ENCODE measurements around the gene PTPN2. TPM values are rescaled to one million over a fixed set of nuclear protein-coding genes. Genes with fewer than 3 reads are reported as not detected.
"Not testable (repeated sequence)": the region's sequence is repeated elsewhere in the genome, so short reads cannot be mapped to it uniquely, and the experiment has no call there.

The PTPN2 gene
- total RNA-seq, 2 experiments from 2014 or later, result 60.6 to 72.9 TPM

GRCh38 chr18:12890964-12891363 is 6.9 kb upstream of the PTPN2 start:
- no peaks in the 10 kb centered on the region for H3K36me3 Mint-ChIP-seq (ENCODE audit: low read depth)
- intact Hi-C loops (cut with DNase I, micrococcal nuclease), result loop anchor here in 1 of 2 experiments (5.0 kb wide), 1 partner anchor 41 kb away; no protein-coding TSS in a partner anchor
- DNase-seq (no peak), ATAC-seq (no peak)
- H3K4me3 Mint-ChIP-seq, result no peak overlapping the region
- peaks cover 12% of the 10 kb centered on the region for H3K27me3 Mint-ChIP-seq
- POLR2A ChIA-PET, result interaction anchor here (0.6 kb wide), 1 partner anchor 868 kb away, joined by 3 read pairs; no protein-coding TSS in a partner anchor
- no peaks in the 10 kb centered on the region for H3K9me3 Mint-ChIP-seq (ENCODE audit: low read depth)
- H3K4me1 Mint-ChIP-seq, result peaks cover 15% of the 10 kb centered on the region
- no peak overlapping the region for H3K27ac Mint-ChIP-seq
- CTCF ChIA-PET, result interaction anchor here (0.6 to 2.2 kb wide), 12 partner anchors 10 to 168 kb away, joined by 3 to 22 read pairs (median 5); no protein-coding TSS in a partner anchor

GRCh38 chr18:12886498-12887126 is 2.6 kb upstream of the PTPN2 start:
- no peak for ATAC-seq
- Mint-ChIP-seq H3K9me3 (ENCODE audit: low read depth) (no peaks in the 10 kb centered on the region), H3K4me3 (no peak overlapping the region), H3K36me3 (ENCODE audit: low read depth) (peaks cover 5% of the 10 kb centered on the region), H3K27ac (no peak overlapping the region), H3K27me3 (no peaks in the 10 kb centered on the region), H3K4me1 (peaks cover 29% of the 10 kb centered on the region)
- ChIA-PET CTCF (interaction anchor here (0.6 to 3.9 kb wide), 12 partner anchors 8 to 163 kb away, joined by 3 to 16 read pairs (median 4); no protein-coding TSS in a partner anchor), POLR2A (no interaction called here)
- intact Hi-C loops (cut with DNase I, micrococcal nuclease), result no loop called here
- peak; percentile 28 for DNase-seq

- H3K9me3 Mint-ChIP-seq (ENCODE audit: low read depth), result no peaks in the 10 kb centered on the region
- intact Hi-C loops (cut with DNase I, micrococcal nuclease), result no loop called here
- CTCF ChIA-PET, result interaction anchor here (0.5 to 3.9 kb wide), 10 partner anchors 8 to 428 kb away, joined by 3 to 16 read pairs (median 5); no protein-coding TSS in a partner anchor
- DNase-seq (no peak), ATAC-seq (no peak)
- peaks cover 40% of the 10 kb centered on the region for H3K4me1 Mint-ChIP-seq
- H3K4me3 Mint-ChIP-seq, result peak overlapping the region; percentile 78
- peaks cover 10% of the 10 kb centered on the region for H3K36me3 Mint-ChIP-seq (ENCODE audit: low read depth)
- peak overlapping the region; percentile 39 for H3K27ac Mint-ChIP-seq
- POLR2A ChIA-PET, result interaction anchor here (0.7 kb wide), 1 partner anchor 13 kb away, joined by 3 read pairs; no protein-coding TSS in a partner anchor
- H3K27me3 Mint-ChIP-seq, result no peaks in the 10 kb centered on the region
These were observed 1.5 kb upstream of the PTPN2 start for GRCh38 chr18:12885500-12885899.

GRCh38 chr18:12884406-12885323 is 628 bp upstream of the PTPN2 start:
- ChIA-PET POLR2A (interaction anchor here (0.7 to 1.6 kb wide), 8 partner anchors 14 to 507 kb away, joined by 3 to 10 read pairs (median 4); partner anchors contain the start of genes AFG3L2, CEP192 and SEH1L), CTCF (interaction anchor here (0.5 to 3.9 kb wide), 10 partner anchors 9 to 427 kb away, joined by 3 to 16 read pairs (median 4); no protein-coding TSS in a partner anchor)
- Mint-ChIP-seq H3K36me3 (ENCODE audit: low read depth) (peaks cover 10% of the 10 kb centered on the region), H3K27ac (peak overlapping the region; percentile 94), H3K4me1 (peaks cover 48% of the 10 kb centered on the region), H3K27me3 (no peaks in the 10 kb centered on the region), H3K4me3 (peak overlapping the region; percentile 78), H3K9me3 (ENCODE audit: low read depth) (no peaks in the 10 kb centered on the region)
- ATAC-seq (no peak), DNase-seq (no peak)
- intact Hi-C loops (cut with DNase I, micrococcal nuclease), result loop anchor here in 1 of 2 experiments (1.0 to 5.0 kb wide), 10 partner anchors 27 to 1032 kb away; partner anchors contain the start of genes AFG3L2, CEP192, CEP76 and CHMP1B

GRCh38 chr18:12883372-12883683 is 709 bp downstream of the PTPN2 start:
- Mint-ChIP-seq H3K4me3 (peak overlapping the region; percentile 78), H3K27ac (peak overlapping the region; percentile 83), H3K9me3 (ENCODE audit: low read depth) (no peaks in the 10 kb centered on the region), H3K36me3 (ENCODE audit: low read depth) (peaks cover 16% of the 10 kb centered on the region), H3K27me3 (no peaks in the 10 kb centered on the region), H3K4me1 (peaks cover 59% of the 10 kb centered on the region)
- DNase-seq (no peak), ATAC-seq (no peak)
- intact Hi-C loops (cut with DNase I, micrococcal nuclease), result loop anchor here (1.0 to 5.0 kb wide), 5 partner anchors 25 to 1031 kb away; partner anchors contain the start of gene CHMP1B (in 1 of the 2)
- ChIA-PET POLR2A (interaction anchor here (1.0 to 1.6 kb wide), 11 partner anchors 16 to 181 kb away, joined by 3 to 18 read pairs (median 5); partner anchors contain the start of genes CEP192, CEP76, PSMG2 and SEH1L), CTCF (interaction anchor here (0.5 to 3.9 kb wide), 8 partner anchors 10 to 180 kb away, joined by 3 to 16 read pairs (median 5); partner anchors contain the start of gene PSMG2)

GRCh38 chr18:12882453-12883371 is 1.3 kb downstream of the PTPN2 start:
- no peak for ATAC-seq
- ChIA-PET POLR2A (interaction anchor here (0.9 to 1.6 kb wide), 9 partner anchors 17 to 180 kb away, joined by 3 to 18 read pairs (median 4); partner anchors contain the start of genes CEP76 and PSMG2), CTCF (interaction anchor here (0.9 to 2.8 kb wide), 11 partner anchors 9 to 179 kb away, joined by 3 to 14 read pairs (median 4); partner anchors contain the start of gene PSMG2)
- intact Hi-C loops (cut with DNase I, micrococcal nuclease), result loop anchor here (1.0 to 5.0 kb wide), 5 partner anchors 24 to 1030 kb away; partner anchors contain the start of gene CHMP1B (in 1 of the 2)
- H3K36me3 Mint-ChIP-seq (ENCODE audit: low read depth), result peaks cover 16% of the 10 kb centered on the region
- no peaks in the 10 kb centered on the region for H3K9me3 Mint-ChIP-seq (ENCODE audit: low read depth)
- peak; percentile 38 for DNase-seq
- peaks cover 59% of the 10 kb centered on the region for H3K4me1 Mint-ChIP-seq
- peak overlapping the region; percentile 78 for H3K4me3 Mint-ChIP-seq
- peak overlapping the region; percentile 83 for H3K27ac Mint-ChIP-seq
- H3K27me3 Mint-ChIP-seq, result no peaks in the 10 kb centered on the region

GRCh38 chr18:12880541-12880910 is 3.5 kb downstream of the PTPN2 start:
- Mint-ChIP-seq H3K27ac (peak overlapping the region; percentile 81), H3K36me3 (ENCODE audit: low read depth) (peaks cover 27% of the 10 kb centered on the region), H3K4me1 (peaks cover 68% of the 10 kb centered on the region), H3K27me3 (no peaks in the 10 kb centered on the region), H3K4me3 (peak overlapping the region; percentile 29), H3K9me3 (ENCODE audit: low read depth) (no peaks in the 10 kb centered on the region)
- CTCF ChIA-PET, result interaction anchor here (1.2 to 2.8 kb wide), 3 partner anchors 11 to 40 kb away, joined by 7 to 14 read pairs (median 7); no protein-coding TSS in a partner anchor
- DNase-seq, result no peak
- no peak for ATAC-seq
- POLR2A ChIA-PET, result no interaction called here
- intact Hi-C loops (cut with DNase I, micrococcal nuclease), result loop anchor here in 1 of 2 experiments (5.0 kb wide), 2 partner anchors 257 to 1028 kb away; partner anchors contain the start of gene CHMP1B

GRCh38 chr18:12879840-12880540 is 4.0 kb downstream of the PTPN2 start:
- no peaks in the 10 kb centered on the region for H3K27me3 Mint-ChIP-seq
- H3K27ac Mint-ChIP-seq, result peak overlapping the region; percentile 83
- ChIA-PET POLR2A (no interaction called here), CTCF (interaction anchor here (0.8 to 2.8 kb wide), 6 partner anchors 12 to 40 kb away, joined by 3 to 14 read pairs (median 6); no protein-coding TSS in a partner anchor)
- no peak for ATAC-seq
- peaks cover 64% of the 10 kb centered on the region for H3K4me1 Mint-ChIP-seq
- no peaks in the 10 kb centered on the region for H3K9me3 Mint-ChIP-seq (ENCODE audit: low read depth)
- peak overlapping the region; percentile 29 for H3K4me3 Mint-ChIP-seq
- intact Hi-C loops (cut with DNase I, micrococcal nuclease), result loop anchor here in 1 of 2 experiments (5.0 kb wide), 2 partner anchors 257 to 1028 kb away; partner anchors contain the start of gene CHMP1B
- H3K36me3 Mint-ChIP-seq (ENCODE audit: low read depth), result peaks cover 28% of the 10 kb centered on the region
- DNase-seq, result no peak

- H3K27ac Mint-ChIP-seq; ATAC-seq; H3K9me3 Mint-ChIP-seq (ENCODE audit: low read depth); H3K4me3 Mint-ChIP-seq; DNase-seq; H3K27me3 Mint-ChIP-seq; POLR2A ChIA-PET; intact Hi-C loops (cut with DNase I, micrococcal nuclease): not testable (repeated sequence)
- CTCF ChIA-PET, result interaction anchor here (1.1 kb wide), 1 partner anchor 23 kb away, joined by 3 read pairs; no protein-coding TSS in a partner anchor
- peaks cover 40% of the 10 kb centered on the region for H3K4me1 Mint-ChIP-seq
- H3K36me3 Mint-ChIP-seq (ENCODE audit: low read depth), result peaks cover 25% of the 10 kb centered on the region
These were observed 9.0 kb downstream of the PTPN2 start for GRCh38 chr18:12874992-12875391.

Data from activated CD4-positive, alpha-beta T cell treated with anti-CD3 and anti-CD28 coated beads for 36 hours (primary cell).